NCI-H345 treated with DMSO at 0.1 percent for 48 hours (cell line): Measurements from ENCODE around the gene POLR2E.

Experiments used
- DNase-seq: peaks from one replicate; lab custom pipeline; 2025; ENCODE audit not compliant: unreplicated experiment; lab: John Stamatoyannopoulos, UW

POLR2E gene

DNA sequence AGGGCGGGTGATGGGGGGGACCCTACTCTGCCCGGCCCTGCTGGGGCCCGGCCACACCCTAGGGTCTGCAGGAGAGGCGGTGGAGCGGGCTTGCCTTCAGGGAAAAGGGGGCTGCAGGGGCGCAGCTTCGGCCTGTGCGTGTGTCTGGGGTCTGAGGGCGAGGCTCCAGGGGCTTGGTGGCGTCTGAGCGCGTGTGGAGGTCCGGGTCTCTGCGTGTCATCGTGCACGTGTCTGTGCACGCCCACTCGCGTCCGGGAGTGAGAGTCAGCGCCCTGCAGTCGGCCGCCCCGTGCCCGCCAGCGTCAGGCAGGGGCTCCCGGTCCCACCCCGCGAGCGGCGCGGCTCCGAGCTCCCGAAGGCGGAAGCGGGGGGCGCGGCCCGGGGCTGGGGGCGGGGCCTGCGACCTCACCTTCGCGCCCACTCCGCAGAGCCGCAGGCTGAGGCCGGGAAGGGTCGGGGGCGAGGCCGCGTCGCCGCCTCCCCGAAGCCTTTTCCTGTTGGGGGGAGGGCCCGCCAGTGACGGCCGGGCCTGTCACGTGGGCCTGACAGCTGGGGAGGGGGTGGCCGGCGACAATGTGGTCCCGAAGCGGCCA is 28.3 kb downstream of the POLR2E start, which contains the start of gene ARHGAP45:
TSS of gene ARHGAP45 (plus strand) at position 420 of the 593 bp plus-strand sequence. CDS start 239 bp downstream, outside the sequence.
- DNase-seq, result no peak

DNA sequence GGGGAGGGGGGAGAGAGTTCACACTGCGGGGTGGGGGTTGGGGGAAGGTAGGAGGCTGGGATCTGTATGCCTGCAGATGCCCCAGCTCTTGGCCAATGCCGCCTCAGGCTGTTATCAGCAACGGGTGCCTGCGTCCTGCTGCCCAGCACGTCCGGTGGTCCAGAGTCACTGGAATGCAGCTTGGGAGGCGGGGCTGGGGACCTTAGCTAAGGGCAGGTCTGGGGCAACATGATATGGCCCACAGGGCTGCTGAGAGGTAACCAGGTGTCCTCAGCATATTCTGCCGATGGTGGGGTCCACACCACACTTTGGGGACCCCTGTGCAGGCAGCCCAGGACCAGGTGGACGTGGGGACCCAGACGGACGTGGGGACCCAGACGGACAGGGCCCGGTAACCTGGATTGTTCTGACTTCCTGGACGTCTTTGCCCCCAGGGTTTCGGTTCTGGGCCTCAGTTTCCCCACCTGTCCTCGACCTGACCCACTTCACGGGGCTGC is 28.9 kb downstream of the POLR2E start:
- no peak for DNase-seq

DNA sequence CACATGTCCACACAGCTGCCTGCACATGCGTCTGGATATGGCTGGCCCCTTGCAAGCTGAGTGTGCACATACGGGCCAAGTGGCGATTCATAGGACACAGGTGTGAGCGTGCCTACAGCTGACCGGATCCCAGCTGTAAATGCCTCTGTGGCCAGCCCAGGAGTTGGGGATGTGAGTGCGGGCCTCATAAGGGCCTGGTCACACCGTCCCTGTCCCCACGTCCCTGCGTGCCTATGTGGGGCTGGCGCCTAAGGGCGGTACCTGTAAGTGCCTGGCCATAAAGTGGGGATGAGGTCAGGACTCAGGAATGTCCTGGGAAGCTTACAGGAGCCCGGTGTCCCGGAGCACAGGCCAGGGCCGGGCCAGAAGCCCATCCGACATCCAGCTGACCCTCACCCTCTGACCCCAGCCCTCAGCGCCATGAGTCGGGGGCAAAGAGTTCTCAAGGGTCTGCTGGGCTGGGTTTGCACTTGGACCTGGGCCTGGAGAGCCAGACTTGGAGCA is 29.5 kb downstream of the POLR2E start:
- DNase-seq, result no peak

DNA sequence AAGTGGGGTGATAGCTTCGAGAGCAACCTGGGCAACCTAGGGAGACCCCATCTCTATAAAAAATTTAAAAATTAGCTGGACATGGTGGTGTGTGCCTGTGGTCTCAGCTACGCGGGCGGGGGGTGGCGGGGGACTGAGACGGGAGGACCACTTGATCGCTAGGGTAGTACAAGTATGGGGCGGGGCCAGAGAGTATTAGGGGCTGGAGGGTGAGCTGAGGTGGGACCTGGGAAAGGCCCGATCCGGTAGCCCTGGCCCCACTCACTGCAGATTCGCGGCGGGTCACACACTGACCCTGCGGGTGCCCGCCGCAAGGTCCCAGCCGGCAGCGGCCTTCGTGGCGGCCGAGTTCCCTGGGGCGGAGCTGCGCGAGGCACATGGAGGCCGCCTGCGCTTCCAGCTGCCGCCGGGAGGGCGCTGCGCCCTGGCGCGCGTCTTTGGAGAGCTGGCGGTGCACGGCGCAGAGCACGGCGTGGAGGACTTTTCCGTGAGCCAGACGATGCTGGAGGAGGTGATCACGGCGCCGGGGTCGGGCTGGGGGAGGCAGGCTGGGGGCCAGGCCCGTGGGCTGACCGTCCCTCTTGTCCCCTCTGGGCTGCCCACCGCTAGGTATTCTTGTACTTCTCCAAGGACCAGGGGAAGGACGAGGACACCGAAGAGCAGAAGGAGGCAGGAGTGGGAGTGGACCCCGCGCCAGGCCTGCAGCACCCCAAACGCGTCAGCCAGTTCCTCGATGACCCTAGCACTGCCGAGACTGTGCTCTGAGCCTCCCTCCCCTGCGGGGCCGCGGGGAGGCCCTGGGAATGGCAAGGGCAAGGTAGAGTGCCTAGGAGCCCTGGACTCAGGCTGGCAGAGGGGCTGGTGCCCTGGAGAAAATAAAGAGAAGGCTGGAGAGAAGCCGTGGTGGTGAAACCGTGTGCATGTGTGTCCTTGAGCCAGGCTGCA is 30.2 kb downstream of the POLR2E start:
- no peak for DNase-seq

DNA sequence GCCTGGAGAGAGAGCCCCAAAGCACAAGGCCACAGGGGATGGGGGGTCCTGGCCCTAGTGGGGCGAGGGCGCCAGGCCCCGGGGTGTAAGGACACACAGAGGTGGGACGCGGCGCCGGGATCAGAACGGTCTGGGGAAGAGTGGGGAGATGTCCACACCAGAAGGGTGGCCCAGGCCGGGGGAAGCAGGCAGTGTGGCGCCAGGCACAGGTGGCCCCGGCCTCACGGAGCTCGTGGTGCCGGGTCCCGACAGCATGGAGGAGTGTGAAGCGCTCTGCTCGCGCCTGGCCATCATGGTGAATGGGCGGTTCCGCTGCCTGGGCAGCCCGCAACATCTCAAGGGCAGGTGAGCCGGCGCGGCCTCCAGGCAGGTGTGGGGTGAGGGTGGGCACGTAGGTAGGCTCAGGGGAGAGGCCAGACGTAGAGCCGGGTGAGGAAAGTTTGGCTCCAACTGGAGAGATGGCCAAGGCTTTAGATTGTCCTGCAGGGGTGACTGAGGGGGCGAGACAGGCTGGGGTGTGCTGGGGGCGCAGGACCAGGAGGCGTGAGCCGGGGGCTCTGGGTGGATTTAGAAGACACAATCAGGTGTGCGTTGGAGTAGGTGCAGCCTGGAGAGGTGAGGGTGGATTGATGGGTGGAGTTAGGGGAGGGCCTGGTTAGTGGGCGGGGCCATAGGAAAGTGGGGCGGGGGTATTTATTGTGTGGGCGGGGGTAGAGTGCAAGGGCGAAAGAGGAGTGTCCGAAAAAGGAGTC is 31.1 kb downstream of the POLR2E start:
- no peak for DNase-seq

DNA sequence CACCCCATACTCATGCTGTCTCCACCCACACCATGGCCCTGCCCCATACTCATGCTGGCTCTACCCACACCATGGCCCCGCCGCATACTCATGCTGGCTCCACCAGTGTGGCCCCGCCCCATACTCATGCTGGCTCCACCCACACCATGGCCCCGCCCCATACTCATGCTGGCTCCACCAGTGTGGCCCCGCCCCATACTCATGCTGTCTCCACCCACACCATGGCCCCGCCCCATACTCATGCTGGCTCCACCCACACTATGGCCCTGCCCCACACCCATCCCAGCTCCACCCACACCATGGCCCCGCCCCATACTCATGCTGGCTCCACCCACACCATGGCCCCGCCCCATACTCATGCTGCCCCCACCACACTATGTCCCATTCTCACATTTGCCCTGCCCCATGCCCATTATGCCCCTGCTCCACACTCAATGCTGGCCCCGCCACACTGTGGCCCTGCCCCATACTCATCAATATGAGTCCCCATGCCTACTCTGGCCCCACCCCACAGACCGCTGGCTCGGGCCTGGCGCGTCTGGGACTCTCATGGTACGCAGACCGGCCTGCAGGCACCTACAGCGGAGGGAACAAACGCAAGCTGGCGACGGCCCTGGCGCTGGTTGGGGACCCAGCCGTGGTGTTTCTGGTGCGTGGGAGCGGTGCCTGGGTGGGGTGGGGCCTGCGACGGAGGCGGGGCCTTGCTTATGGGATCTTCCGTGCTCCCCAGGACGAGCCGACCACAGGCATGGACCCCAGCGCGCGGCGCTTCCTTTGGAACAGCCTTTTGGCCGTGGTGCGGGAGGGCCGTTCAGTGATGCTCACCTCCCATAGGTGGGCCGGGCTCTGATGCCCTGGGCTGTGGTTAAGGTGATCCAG is 31.9 kb downstream of the POLR2E start:
- no peak for DNase-seq

DNA sequence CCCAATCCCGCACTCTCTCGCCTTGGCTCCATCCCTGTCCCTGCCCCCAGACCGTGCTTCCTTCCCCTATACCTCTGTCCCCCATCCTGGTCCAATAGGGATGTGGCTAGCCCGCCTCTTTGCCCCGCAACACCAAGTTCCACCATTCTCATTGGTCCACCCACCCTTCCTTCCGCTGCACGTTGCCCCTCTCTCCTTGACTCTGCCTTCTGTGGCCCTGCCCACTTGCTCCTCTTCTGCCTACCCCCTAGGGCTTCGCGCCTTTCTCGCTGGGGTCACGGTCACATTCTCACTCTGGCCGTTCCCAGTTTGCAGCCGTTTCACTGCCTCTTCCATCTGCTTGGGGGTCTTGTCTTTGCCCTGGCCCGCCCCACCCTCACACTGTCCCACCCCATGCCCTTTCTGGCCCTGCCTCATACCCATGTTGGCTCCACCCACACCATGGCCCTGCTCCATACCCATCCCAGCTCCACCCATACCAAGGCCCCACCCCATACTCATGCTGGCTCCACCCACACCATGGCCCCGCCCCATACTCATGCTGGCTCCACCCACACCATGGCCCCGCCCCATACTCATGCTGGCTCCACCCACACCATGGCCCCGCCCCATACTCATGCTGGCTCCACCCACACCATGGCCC is 32.7 kb downstream of the POLR2E start:
- no peak for DNase-seq

DNA sequence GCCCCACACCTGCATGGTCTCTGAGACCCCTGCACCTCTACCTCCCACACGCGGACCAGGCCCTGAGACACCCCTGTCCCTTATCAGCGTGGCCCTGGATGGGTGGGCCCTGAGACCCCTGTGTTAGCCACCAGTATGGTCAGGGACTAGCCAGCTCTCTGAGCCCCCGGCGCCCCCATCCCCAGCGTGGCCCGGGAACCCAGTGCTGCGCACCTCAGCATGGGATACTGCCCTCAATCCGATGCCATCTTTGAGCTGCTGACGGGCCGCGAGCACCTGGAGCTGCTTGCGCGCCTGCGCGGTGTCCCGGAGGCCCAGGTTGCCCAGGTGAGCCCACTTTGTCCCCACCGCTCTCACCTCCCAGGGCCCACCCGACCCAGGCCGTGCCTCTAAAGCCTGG is 33.2 kb downstream of the POLR2E start:
- no peak for DNase-seq

DNA sequence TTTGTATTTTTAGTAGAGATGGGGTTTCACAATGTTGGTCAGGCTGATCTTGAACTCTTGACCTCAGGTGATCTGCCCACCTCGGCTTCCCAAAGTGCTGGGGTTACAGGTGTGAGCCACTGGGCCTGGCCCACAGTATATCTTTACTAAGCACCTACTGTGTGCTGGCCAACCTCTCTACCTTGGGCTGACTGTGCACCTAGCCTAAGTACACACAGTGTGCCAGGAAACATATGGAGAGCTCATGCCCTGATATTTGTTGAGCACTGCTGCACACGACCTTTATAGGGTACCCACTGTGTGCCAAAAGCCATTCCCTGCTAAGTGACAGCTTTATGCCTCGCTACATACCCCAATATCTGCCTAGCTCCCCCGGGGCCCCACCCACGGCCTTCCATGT is 34.5 kb downstream of the POLR2E start:
- DNase-seq, result no peak

DNA sequence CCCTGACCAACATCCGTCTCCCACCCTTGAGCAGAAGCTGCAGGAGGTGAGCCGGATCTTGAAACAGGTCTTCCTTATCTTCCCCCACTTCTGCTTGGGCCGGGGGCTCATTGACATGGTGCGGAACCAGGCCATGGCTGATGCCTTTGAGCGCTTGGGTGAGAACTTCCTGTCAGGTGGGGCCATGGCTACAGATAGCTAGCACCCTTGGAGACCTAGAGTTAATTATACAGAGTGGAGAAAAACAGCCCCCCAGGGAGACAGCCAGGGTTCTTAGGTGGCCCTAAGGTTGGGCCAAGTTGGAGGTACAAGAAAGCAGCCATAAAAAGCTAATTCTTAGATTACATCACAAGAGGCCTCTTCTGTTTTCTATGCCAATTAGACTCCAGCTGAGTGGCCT is 37.1 kb downstream of the POLR2E start:
- DNase-seq, result no peak

DNA sequence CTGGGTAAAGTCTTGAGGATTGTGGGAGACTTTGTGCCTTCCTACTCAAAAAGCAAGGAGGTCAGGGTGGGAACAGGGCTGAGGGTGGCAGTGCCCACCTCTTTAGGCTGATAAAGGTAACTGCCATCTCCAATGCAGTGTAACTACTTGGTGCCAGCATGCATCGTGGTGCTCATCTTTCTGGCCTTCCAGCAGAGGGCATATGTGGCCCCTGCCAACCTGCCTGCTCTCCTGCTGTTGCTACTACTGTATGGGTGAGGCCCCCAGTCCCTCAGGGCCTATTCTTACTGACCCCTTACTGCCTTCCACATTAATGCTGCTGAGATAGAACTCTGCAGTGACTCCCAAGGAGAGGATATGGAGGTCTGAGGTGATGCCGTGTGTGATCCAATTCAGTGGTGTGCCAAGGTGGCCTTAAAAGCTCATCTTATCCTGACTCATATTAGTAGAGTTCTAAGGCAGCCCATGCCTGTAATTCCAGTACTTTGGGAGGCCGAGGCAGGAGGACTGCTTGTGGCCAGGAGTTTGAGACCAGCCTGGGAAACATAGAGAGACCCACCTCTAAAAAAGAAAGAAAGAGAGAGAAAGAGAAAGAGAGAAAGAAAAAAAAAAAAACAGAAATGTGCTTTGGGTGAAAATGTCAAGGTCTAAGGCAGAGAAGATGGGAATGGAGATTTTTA is 37.9 kb downstream of the POLR2E start:
- peak; percentile 8 for DNase-seq

DNA sequence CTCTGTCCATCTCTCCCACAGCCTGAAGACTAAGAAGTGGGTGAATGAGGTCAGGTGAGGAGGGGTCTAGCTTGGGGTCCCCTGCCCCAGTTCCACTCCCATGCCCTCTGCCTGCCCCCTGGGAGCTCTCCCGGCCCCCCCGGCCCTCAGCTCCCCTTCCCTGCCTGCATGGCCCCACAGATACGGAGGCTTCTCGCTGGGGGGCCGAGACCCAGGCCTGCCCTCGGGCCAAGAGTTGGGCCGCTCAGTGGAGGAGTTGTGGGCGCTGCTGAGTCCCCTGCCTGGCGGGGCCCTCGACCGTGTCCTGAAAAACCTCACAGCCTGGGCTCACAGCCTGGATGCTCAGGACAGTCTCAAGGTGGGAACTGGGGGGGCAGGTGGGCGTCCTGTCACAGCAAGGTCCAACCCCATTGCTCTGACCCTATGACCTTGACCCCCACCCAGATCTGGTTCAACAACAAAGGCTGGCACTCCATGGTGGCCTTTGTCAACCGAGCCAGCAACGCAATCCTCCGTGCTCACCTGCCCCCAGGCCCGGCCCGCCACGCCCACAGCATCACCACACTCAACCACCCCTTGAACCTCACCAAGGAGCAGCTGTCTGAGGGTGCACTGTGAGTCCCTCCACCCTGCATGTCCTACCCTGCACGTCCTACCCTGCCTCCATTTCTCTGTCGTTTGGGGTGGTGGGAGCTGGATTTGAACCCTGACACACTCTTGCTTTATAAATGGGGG is 39.1 kb downstream of the POLR2E start:
- DNase-seq, result no peak

DNA sequence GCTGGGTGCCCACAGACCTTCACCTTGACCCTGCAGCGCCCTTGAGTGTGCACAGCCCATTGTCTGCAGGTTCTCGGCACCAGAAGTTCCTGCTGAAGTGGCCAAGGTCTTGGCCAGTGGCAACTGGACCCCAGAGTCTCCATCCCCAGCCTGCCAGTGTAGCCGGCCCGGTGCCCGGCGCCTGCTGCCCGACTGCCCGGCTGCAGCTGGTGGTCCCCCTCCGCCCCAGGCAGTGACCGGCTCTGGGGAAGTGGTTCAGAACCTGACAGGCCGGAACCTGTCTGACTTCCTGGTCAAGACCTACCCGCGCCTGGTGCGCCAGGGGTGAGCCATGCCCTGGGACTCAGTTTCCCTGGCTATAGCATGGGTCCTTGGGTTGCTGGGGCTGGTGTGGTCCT is 40.1 kb downstream of the POLR2E start:
- no peak for DNase-seq

DNA sequence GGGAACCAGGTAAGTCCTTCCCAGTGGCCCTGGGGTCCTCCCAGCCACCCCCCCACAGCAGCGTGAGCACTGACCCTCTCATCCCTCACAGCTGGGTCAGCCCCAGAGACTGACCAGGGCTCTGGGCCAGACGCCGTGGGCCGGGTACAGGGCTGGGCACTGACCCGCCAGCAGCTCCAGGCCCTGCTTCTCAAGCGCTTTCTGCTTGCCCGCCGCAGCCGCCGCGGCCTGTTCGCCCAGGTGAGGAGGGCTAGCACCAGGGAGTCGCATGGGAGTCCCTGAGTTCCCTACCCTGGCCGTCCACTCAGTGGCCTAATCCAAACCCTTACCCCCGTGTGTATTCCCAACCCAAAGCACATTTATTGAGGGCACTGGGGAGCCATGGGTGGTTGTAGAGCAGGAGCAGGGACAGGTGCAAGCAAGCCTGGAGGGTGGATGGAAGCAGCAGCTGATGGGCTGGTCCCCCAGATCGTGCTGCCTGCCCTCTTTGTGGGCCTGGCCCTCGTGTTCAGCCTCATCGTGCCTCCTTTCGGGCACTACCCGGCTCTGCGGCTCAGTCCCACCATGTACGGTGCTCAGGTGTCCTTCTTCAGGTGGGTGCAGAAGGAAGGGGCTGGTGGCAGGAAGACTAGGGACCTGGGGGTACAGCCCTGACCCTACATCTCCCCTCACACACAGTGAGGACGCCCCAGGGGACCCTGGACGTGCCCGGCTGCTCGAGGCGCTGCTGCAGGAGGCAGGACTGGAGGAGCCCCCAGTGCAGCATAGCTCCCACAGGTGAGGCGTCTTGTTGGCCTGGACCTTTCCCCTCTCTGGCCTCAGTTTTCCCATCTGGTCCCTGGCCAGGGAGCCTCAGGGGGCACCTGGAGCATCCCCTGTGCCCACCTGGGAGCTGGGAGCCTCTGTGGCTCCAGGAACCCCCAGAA is 40.8 kb downstream of the POLR2E start:
- DNase-seq, result no peak

DNA sequence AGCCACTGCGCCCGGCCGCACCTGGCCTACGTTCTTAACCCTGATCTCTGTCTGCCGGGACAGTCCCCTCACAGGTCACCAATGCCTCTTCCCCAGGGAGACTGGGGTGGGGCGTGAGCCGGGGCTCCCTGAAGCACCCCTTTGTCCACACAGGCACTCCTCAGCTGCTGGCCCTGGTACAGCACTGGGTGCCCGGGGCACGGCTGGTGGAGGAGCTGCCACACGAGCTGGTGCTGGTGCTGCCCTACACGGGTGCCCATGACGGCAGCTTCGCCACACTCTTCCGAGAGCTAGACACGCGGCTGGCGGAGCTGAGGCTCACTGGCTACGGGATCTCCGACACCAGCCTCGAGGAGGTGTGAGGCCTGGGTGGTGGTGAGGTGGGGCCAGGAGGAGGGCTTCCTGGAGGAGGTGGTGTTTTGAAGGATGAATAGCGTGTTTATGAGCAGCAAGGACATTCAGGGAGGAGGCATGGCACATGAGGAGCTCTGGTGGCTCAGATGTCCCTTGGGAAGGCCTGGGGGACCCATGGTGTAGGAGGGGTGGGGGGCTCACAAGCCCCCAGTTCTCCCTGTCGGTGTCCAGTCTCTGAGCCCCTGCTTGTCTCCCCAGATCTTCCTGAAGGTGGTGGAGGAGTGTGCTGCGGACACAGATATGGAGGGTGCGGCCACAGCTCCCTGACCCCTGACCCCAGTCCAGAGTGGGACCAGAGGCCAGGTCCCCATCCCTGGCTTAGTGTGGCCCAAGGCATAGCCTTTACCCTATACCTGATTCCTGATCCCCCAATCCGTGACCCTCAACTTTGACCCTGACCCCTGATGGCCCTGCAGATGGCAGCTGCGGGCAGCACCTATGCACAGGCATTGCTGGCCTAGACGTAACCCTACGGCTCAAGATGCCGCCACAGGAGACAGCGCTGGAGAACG is 41.7 kb downstream of the POLR2E start:
- DNase-seq, result no peak

DNA sequence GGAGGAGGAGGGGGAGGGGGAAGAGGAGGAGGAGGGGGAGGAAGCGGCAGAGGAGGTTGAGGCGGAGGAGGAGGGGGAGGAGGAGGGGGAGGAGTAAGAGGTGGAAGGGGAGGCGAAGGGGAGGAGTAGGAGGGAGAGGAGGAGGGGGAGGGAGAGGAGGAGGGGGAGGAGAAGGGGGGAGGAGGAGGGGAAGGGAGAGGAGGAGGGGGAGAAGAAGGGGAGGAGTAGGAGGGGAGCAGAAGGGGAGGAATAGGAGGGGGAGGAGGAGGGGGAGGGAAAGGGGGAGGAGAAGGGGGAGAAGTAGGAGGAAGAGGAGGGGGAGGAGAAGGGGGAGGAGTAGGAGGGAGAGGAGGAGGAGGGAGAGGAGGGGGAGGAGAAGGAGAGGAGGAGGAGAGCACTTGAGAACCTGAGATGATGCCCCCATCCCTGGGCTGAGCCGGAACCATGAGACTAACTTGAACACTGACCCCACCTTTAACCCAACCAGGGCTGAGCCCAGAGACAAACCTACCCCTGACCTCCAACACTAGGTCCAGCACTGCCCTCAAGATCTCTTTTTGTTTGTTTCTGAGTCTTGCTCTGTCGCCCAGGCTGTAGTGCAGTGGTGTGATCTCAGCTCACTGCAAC is 42.7 kb downstream of the POLR2E start:
- no peak for DNase-seq
